GM12891 (cell line): ENCODE results near the gene TMED1.

Experiments used
- POLR2A ChIP-seq: IDR thresholded peaks from 2 replicates; pipeline ENCODE4 v1.6.1; 2011; ENCODE audit warnings: low read depth, low read length, control low read depth
- POLR2AphosphoS5 ChIP-seq: IDR thresholded peaks from 2 replicates; pipeline ENCODE4 v1.6.1; 2011; ENCODE audit warnings: low read depth, low read length, control low read depth
- TAF1 ChIP-seq: IDR thresholded peaks from 2 replicates; pipeline ENCODE4 v1.6.1; 2011; ENCODE audit warnings: low read depth, low read length, control low read depth

GRCh38 chr19:10828981-10829821, 6.8 kb downstream of the TMED1 start:
- no peak for TF ChIP-seq TAF1
- TF ChIP-seq POLR2AphosphoS5: no peak
- TF ChIP-seq POLR2A: no peak
